HG02884 (cell line): Measurements from ENCODE around the gene PPARA.

Experiments used
- ATAC-seq: cut with Tn5 transposase; IDR thresholded peaks from one replicate; pipeline ENCODE4 v1.9.1; 2021; ENCODE audit warnings: mild to moderate bottlenecking, moderate library complexity; ENCODE audit not compliant: unreplicated experiment

Gene PPARA

GRCh38 chr22:46142548-46143490 lies 7.5 kb upstream of the PPARA start:
- no peak for ATAC-seq

- ATAC-seq, result no peak
Measured at GRCh38 chr22:46143491-46144147, 6.7 kb upstream of the PPARA start.

GRCh38 chr22:46145361-46145851 lies 4.9 kb upstream of the PPARA start:
- ATAC-seq, result no peak

- no peak for ATAC-seq
Measured at GRCh38 chr22:46145896-46146295, 4.4 kb upstream of the PPARA start.

GRCh38 chr22:46146329-46146728 lies 4.0 kb upstream of the PPARA start:
- ATAC-seq, result no peak

GRCh38 chr22:46147061-46147460 lies 3.3 kb upstream of the PPARA start:
- no peak for ATAC-seq

- ATAC-seq, result no peak
Measured at GRCh38 chr22:46147471-46148267, 2.7 kb upstream of the PPARA start.

- no peak for ATAC-seq
Measured at GRCh38 chr22:46148336-46148735, 2.0 kb upstream of the PPARA start.

GRCh38 chr22:46148816-46149511 lies 1.4 kb upstream of the PPARA start:
- no peak for ATAC-seq

- ATAC-seq, result no peak
Measured at GRCh38 chr22:46149512-46150033, 753 bp upstream of the PPARA start.

- ATAC-seq, result peak; percentile 40
Measured at GRCh38 chr22:46150655-46151477, 540 bp downstream of the PPARA start.

- no peak for ATAC-seq
Measured at GRCh38 chr22:46153930-46154329, 3.6 kb downstream of the PPARA start.

- ATAC-seq, result no peak
Measured at GRCh38 chr22:46156031-46156430, 5.7 kb downstream of the PPARA start.

- ATAC-seq, result no peak
Measured at GRCh38 chr22:46158283-46158682, 8.0 kb downstream of the PPARA start.

- ATAC-seq, result no peak
Measured at GRCh38 chr22:46159212-46159611, 8.9 kb downstream of the PPARA start.

- no peak for ATAC-seq
Measured at GRCh38 chr22:46159777-46160176, 9.5 kb downstream of the PPARA start.

- ATAC-seq, result no peak
Measured at GRCh38 chr22:46162285-46162684, 12.0 kb downstream of the PPARA start.

GRCh38 chr22:46162771-46163556 lies 12.6 kb downstream of the PPARA start:
- ATAC-seq, result no peak

GRCh38 chr22:46163557-46163888 lies 13.2 kb downstream of the PPARA start:
- ATAC-seq, result no peak
